OCI-LY7 (cell line): ENCODE measurements around the gene TNFRSF1B. TPM values are rescaled to one million over a fixed set of nuclear protein-coding genes. Genes with fewer than 3 reads are reported as not detected.

Experiments used
- BruUV-seq: library from RNA; stranded (reverse); fragments of 400-500 nt; replicated peaks from 2 replicates; lab custom pipeline; 2021; lab: Mats Ljungman, UMichigan
- CTCF ChIA-PET: fragments of 300-600 bp; sonication (Branson Sonifier 250); formaldehyde crosslinking; loops from one replicate; lab custom pipeline; 2022; ENCODE audit warnings: antibody characterized with exemption; ENCODE audit not compliant: unreplicated experiment; lab: Charles Lee
- POLR2A ChIA-PET: fragments of 300-600 bp; sonication (Branson Sonifier 250); formaldehyde crosslinking; loops from one replicate; lab custom pipeline; 2022; ENCODE audit warnings: antibody characterized with exemption; lab: Charles Lee
- DNase-seq: peaks from one replicate; pipeline ENCODE4 v3.0.0-alpha.2; 2015; ENCODE audit warnings: low spot score
- H2AFZ ChIP-seq: fragments of 200-600 bp; sonication (generic), shearing (Covaris generic); 2 replicates; pipeline ENCODE4 v1.6.1; 2014; ENCODE audit warnings: mild to moderate bottlenecking, antibody characterized with exemption, low read length, moderate library complexity
- H3K27ac ChIP-seq: fragments of 200-600 bp; sonication (generic); 2 replicates; pipeline ENCODE4 v1.5.1; 2014; ENCODE audit warnings: mixed run types, low read depth, mild to moderate bottlenecking, moderate library complexity, low read length, inconsistent platforms; ENCODE audit not compliant: poor library complexity, severe bottlenecking
- H3K36me3 ChIP-seq: fragments of 200-600 bp; sonication (generic); 2 replicates; pipeline ENCODE4 v1.6.1; 2014; ENCODE audit warnings: mild to moderate bottlenecking, antibody characterized with exemption, low read length, moderate library complexity, mixed read lengths; ENCODE audit not compliant: insufficient read depth
- H3K4me1 ChIP-seq: fragments of 200-600 bp; sonication (generic); 2 replicates; pipeline ENCODE4 v1.5.1; 2014; ENCODE audit warnings: mild to moderate bottlenecking, low read length; ENCODE audit not compliant: insufficient read depth, poor library complexity, severe bottlenecking
- H3K4me2 ChIP-seq: fragments of 200-600 bp; sonication (generic); 2 replicates; pipeline ENCODE4 v1.6.1; 2014; ENCODE audit warnings: mild to moderate bottlenecking, low read length
- H3K4me3 ChIP-seq: fragments of 200-600 bp; sonication (generic); 2 replicates; pipeline ENCODE4 v1.5.1; 2014; ENCODE audit warnings: mild to moderate bottlenecking, low read depth, low read length; ENCODE audit not compliant: poor library complexity, severe bottlenecking
- H3K79me2 ChIP-seq: fragments of 200-600 bp; sonication (generic); 2 replicates; pipeline ENCODE4 v1.6.1; 2016; ENCODE audit warnings: low read depth, mild to moderate bottlenecking, low read length, moderate library complexity, mixed read lengths; ENCODE audit not compliant: insufficient read depth
- H3K9me2 ChIP-seq: fragments of 200-600 bp; sonication (generic); 2 replicates; pipeline ENCODE4 v1.6.1; 2016; ENCODE audit warnings: mild to moderate bottlenecking, low read length, mixed read lengths; ENCODE audit not compliant: insufficient read depth
- H3K9me3 ChIP-seq: fragments of 200-600 bp; sonication (generic); 2 replicates; pipeline ENCODE4 v1.6.1; 2014; ENCODE audit warnings: mild to moderate bottlenecking, mixed run types, low read length, mixed read lengths
- H4K20me1 ChIP-seq: fragments of 200-600 bp; sonication (generic); 2 replicates; pipeline ENCODE4 v1.6.1; 2014; ENCODE audit warnings: mild to moderate bottlenecking, antibody characterized with exemption, low read length, moderate library complexity, mixed read lengths; ENCODE audit not compliant: insufficient read depth
- CTCF ChIP-seq: fragments of 200-600 bp; sonication (generic); conservative IDR thresholded peaks from 2 replicates; pipeline ENCODE4 v1.5.1; 2014; ENCODE audit warnings: mild to moderate bottlenecking, antibody characterized with exemption, low read length, moderate library complexity, mixed read lengths
- EZH2phosphoT487 ChIP-seq: fragments of 200-600 bp; sonication (generic); IDR thresholded peaks from 2 replicates; pipeline ENCODE4 v1.6.1; 2018; ENCODE audit warnings: low read depth, borderline replicate concordance, mild to moderate bottlenecking, mixed run types, antibody characterized with exemption, low read length, moderate library complexity, mixed read lengths
- intact Hi-C: fragments of 100-400 bp; cut with micrococcal nuclease; formaldehyde crosslinking; loops from one replicate; pipeline ENCODE4 v1.10.0; 2022; ENCODE audit not compliant: unreplicated experiment
- total RNA-seq, 2 experiments: library from RNA; depleted of rRNA in 1 of 2; stranded (reverse); fragments of >200 nt in 1 of 2; shearing (Covaris generic) in 1 of 2; gene quantifications; 2 replicates each; pipeline ENCODE4 v1.2.3, GENCODE V29; 2014 to 2022

TNFRSF1B gene
- total RNA-seq, 2 experiments from 2014 or later, result not detected

GRCh38 chr1:12152113-12152891 lies 14.5 kb upstream of the TNFRSF1B start:
- Histone ChIP-seq H3K4me3 (peak overlapping the region; percentile 26), H3K9me3 (no peaks in the 10 kb centered on the region), H3K4me1 (peaks cover 63% of the 10 kb centered on the region), H3K27ac (peak overlapping the region; percentile 85), H4K20me1 (no peaks in the 10 kb centered on the region), H3K79me2 (no peaks in the 10 kb centered on the region), H3K9me2 (no peaks in the 10 kb centered on the region), H3K36me3 (no peaks in the 10 kb centered on the region), H3K4me2 (peak overlapping the region; percentile 59), H2AFZ (peak overlapping the region; percentile 69; the same call in 1 of the 2 replicates)
- BruUV-seq, result no TSS peak
- no peak for TF ChIP-seq CTCF
- TF ChIP-seq EZH2phosphoT487, result no peak
- intact Hi-C loops, result loop anchor here (5.0 kb wide), 1 partner anchor 110 kb away; no protein-coding TSS in a partner anchor
- DNase-seq, result peak; percentile 92
- CTCF ChIA-PET, result no interaction called here
- POLR2A ChIA-PET, result interaction anchor here (0.6 to 1.5 kb wide), 3 partner anchors 9 to 19 kb away, joined by 3 to 7 read pairs (median 6); no protein-coding TSS in a partner anchor

GRCh38 chr1:12153181-12153785 lies 13.5 kb upstream of the TNFRSF1B start:
- Histone ChIP-seq H3K9me3 (no peaks in the 10 kb centered on the region), H4K20me1 (no peaks in the 10 kb centered on the region), H3K4me1 (peaks cover 68% of the 10 kb centered on the region), H3K4me2 (peak overlapping the region; percentile 59), H2AFZ (peak overlapping the region; percentile 69; the same call in 1 of the 2 replicates), H3K9me2 (no peaks in the 10 kb centered on the region), H3K36me3 (no peaks in the 10 kb centered on the region), H3K4me3 (no peak overlapping the region), H3K27ac (peak overlapping the region; percentile 85), H3K79me2 (no peaks in the 10 kb centered on the region)
- CTCF ChIA-PET, result interaction anchor here (0.8 kb wide), 1 partner anchor 9 kb away, joined by 4 read pairs; no protein-coding TSS in a partner anchor
- peak; percentile 35 for DNase-seq
- TF ChIP-seq CTCF (no peak), EZH2phosphoT487 (no peak)
- intact Hi-C loops, result loop anchor here (5.0 kb wide), 1 partner anchor 111 kb away; no protein-coding TSS in a partner anchor
- no TSS peak for BruUV-seq
- POLR2A ChIA-PET, result interaction anchor here (0.7 to 1.5 kb wide), 3 partner anchors 8 to 25 kb away, joined by 4 to 7 read pairs (median 6); no protein-coding TSS in a partner anchor
